Panc1 (cell line): ENCODE data around the gene TTC28. TPM values are rescaled to one million over a fixed set of nuclear protein-coding genes. Genes with fewer than 3 reads are reported as not detected.

Experiments
- ATAC-seq: fragments of 200-7000 bp; cut with Tn5 transposase; 2 replicates; pipeline ENCODE4 v1.9.1; 2020; ENCODE audit warnings: mild to moderate bottlenecking, moderate library complexity
- BruUV-seq: library from RNA; stranded (reverse); fragments of 400-500 nt; replicated peaks from 2 replicates; lab custom pipeline; 2021; lab: Mats Ljungman, UMichigan
- CTCF ChIA-PET: fragments of 300-600 bp; sonication (Branson Sonifier 250); formaldehyde crosslinking; loops from one replicate; lab custom pipeline; 2022; ENCODE audit warnings: antibody characterized with exemption; lab: Charles Lee
- POLR2A ChIA-PET: fragments of 300-600 bp; sonication (Branson Sonifier 250); formaldehyde crosslinking; loops from one replicate; lab custom pipeline; 2022; ENCODE audit warnings: antibody characterized with exemption; lab: Charles Lee
- DNase-seq: peaks from one replicate; pipeline ENCODE4 v3.0.0-alpha.2; 2010; ENCODE audit warnings: low read depth, low spot score
- H3K27ac ChIP-seq: 2 replicates; pipeline ENCODE4 v1.5.1; 2011; ENCODE audit warnings: mild to moderate bottlenecking, low read length, inconsistent platforms
- H3K27me3 ChIP-seq: fragments of 200-500 bp; sonication (Bioruptor generic); 2 replicates; pipeline ENCODE4 v1.6.0; 2014; ENCODE audit warnings: low read length, inconsistent platforms; ENCODE audit not compliant: control insufficient read depth, insufficient read depth
- H3K36me3 ChIP-seq: fragments of 200-500 bp; sonication (Bioruptor generic); 2 replicates; pipeline ENCODE4 v1.5.1; 2014; ENCODE audit warnings: inconsistent platforms, mild to moderate bottlenecking, low read length, moderate library complexity; ENCODE audit not compliant: control insufficient read depth, insufficient read depth
- H3K4me1 ChIP-seq: 2 replicates; pipeline ENCODE4 v1.5.1; 2011; ENCODE audit warnings: inconsistent platforms, mild to moderate bottlenecking, low read length, moderate library complexity; ENCODE audit not compliant: control insufficient read depth, insufficient read depth
- H3K4me3 ChIP-seq, 2 experiments: 2 replicates each; pipeline ENCODE4 v1.5.1; 2011 to 2012; ENCODE audit warnings: low read depth in 2 of 2, low read length in 2 of 2, mild to moderate bottlenecking in 2 of 2, inconsistent platforms in 1 of 2, moderate library complexity in 1 of 2
- H3K9me3 ChIP-seq: fragments of 200-500 bp; sonication (Bioruptor generic); 2 replicates; pipeline ENCODE4 v1.5.1; 2014; ENCODE audit warnings: low read depth, mild to moderate bottlenecking, inconsistent platforms, low read length, moderate library complexity; ENCODE audit not compliant: control insufficient read depth, insufficient read depth
- POLR2AphosphoS5 ChIP-seq: IDR thresholded peaks from 2 replicates; pipeline ENCODE4 v1.6.1; 2012; ENCODE audit warnings: mild to moderate bottlenecking, low read depth, low read length, moderate library complexity
- REST ChIP-seq, 2 experiments: IDR thresholded peaks; 2 replicates each; pipeline ENCODE4 v1.6.1; 2011 to 2012; ENCODE audit warnings: low read depth in 2 of 2, control low read depth in 1 of 2, low read length in 1 of 2, mild to moderate bottlenecking in 1 of 2, moderate library complexity in 1 of 2; ENCODE audit not compliant: insufficient read depth in 1 of 2
- SIN3A ChIP-seq: IDR thresholded peaks from 2 replicates; pipeline ENCODE4 v1.6.1; 2012; ENCODE audit warnings: low read depth, mild to moderate bottlenecking, low read length, moderate library complexity, borderline replicate concordance; ENCODE audit not compliant: insufficient read depth
- TCF7L2 ChIP-seq: IDR thresholded peaks from 2 replicates; pipeline ENCODE4 v1.6.1; 2011; ENCODE audit warnings: mild to moderate bottlenecking, low read depth, low read length, inconsistent platforms
- in situ Hi-C: cut with HindIII; loops from 2 replicates; pipeline ENCODE4 v1.10.0; 2016; ENCODE audit warnings: low sequenced_read_pairs, low pct_unique_long_range_greater_than_20kb
- intact Hi-C: fragments of 100-400 bp; cut with micrococcal nuclease; formaldehyde crosslinking; loops from one replicate; pipeline ENCODE4 v1.10.0; 2022; ENCODE audit not compliant: unreplicated experiment
- total RNA-seq: library from RNA; stranded (reverse); gene quantifications from one replicate; pipeline ENCODE4 v1.2.1, GENCODE V29; 2021; ENCODE audit not compliant: unreplicated experiment
- TF ChIP-seq, protein P1 (sequence below): fragments of 450-650 bp; IDR thresholded peaks from 2 replicates; pipeline ENCODE4 v1.5.1; 2017; ENCODE audit warnings: mild to moderate bottlenecking

Gene TTC28
- total RNA-seq, 1 experiment from 2014 or later = 24.8 TPM

GRCh38 chr22:28095316-28096095 is 584.1 kb downstream of the TTC28 start:
- no peak overlapping the region for H3K27ac ChIP-seq
- intact Hi-C loops (no loop called here), in situ Hi-C loops (no loop called here)
- no peaks in the 10 kb centered on the region for H3K9me3 ChIP-seq
- ChIA-PET CTCF (no interaction called here), POLR2A (no interaction called here)
- ATAC-seq = no peak
- no peak for DNase-seq
- H3K27me3 ChIP-seq = no peaks in the 10 kb centered on the region
- H3K36me3 ChIP-seq = no peaks in the 10 kb centered on the region
- no peak overlapping the region for H3K4me3 ChIP-seq
- no TSS peak for BruUV-seq
- H3K4me1 ChIP-seq = no peaks in the 10 kb centered on the region
- TF ChIP-seq TCF7L2 = no peak

DNA sequence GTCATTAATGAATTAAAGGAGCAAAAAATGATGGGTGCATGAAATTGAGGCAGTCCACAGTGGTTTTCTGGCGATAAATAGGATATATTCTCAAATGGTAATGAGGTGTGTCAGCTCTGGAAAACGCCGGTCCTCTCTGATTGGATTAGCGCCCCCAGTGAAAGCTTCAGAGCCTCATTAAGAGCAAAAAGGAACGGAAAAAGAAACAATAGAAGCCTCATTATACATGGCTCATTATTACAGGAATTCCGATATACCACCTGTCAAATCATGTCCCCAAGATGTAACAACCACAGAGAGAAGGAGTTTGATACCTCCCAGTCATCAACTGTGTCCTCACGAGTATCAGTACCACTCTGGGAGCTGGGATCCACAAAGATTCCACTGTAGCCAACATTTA is 584.9 kb downstream of the TTC28 start:
- TF ChIP-seq, protein P1, sequence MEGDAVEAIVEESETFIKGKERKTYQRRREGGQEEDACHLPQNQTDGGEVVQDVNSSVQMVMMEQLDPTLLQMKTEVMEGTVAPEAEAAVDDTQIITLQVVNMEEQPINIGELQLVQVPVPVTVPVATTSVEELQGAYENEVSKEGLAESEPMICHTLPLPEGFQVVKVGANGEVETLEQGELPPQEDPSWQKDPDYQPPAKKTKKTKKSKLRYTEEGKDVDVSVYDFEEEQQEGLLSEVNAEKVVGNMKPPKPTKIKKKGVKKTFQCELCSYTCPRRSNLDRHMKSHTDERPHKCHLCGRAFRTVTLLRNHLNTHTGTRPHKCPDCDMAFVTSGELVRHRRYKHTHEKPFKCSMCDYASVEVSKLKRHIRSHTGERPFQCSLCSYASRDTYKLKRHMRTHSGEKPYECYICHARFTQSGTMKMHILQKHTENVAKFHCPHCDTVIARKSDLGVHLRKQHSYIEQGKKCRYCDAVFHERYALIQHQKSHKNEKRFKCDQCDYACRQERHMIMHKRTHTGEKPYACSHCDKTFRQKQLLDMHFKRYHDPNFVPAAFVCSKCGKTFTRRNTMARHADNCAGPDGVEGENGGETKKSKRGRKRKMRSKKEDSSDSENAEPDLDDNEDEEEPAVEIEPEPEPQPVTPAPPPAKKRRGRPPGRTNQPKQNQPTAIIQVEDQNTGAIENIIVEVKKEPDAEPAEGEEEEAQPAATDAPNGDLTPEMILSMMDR = no peak
- TF ChIP-seq POLR2AphosphoS5 = no peak
- TF ChIP-seq TCF7L2 = no peak
- TF ChIP-seq REST (IDR thresholded peaks at IDR 0.05; ENCODE audit: insufficient read depth in 1 of 2, low read depth in 2 of 2, low read length in 1 of 2) = no peak
- TF ChIP-seq SIN3A = no peak
- Histone ChIP-seq H3K27ac (no peak overlapping the region), H3K4me3 (no peak overlapping the region), H3K4me1 (no peaks in the 10 kb centered on the region), H3K9me3 (no peaks in the 10 kb centered on the region), H3K36me3 (no peaks in the 10 kb centered on the region), H3K27me3 (no peaks in the 10 kb centered on the region)
- POLR2A ChIA-PET = no interaction called here
- intact Hi-C loops = no loop called here
- BruUV-seq = no TSS peak
- in situ Hi-C loops = no loop called here
- ATAC-seq (no peak), DNase-seq (no peak)
- CTCF ChIA-PET = no interaction called here

DNA sequence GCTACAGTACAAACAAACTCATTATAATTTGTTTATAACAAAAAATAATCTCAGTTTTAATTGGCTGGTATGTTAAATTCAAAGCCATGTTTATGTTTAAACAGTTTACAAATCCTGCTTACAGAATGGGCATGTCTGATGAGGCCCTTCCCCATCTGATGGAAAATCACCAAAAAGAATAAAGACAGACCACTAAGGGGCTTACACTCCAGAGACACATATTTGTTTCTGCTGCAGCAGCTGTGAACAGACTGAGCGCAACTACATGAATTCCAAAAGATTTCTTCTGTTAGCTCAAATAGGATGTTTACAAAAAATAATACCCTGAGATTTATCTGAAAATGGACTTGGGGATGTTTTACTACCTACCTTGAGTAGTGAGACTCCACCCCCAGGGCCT is 585.9 kb downstream of the TTC28 start:
- intact Hi-C loops (no loop called here), in situ Hi-C loops (no loop called here)
- CTCF ChIA-PET = no interaction called here
- no peak overlapping the region for H3K27ac ChIP-seq
- H3K4me3 ChIP-seq = no peak overlapping the region
- ATAC-seq (no peak), DNase-seq (no peak)
- H3K36me3 ChIP-seq = no peaks in the 10 kb centered on the region
- no peaks in the 10 kb centered on the region for H3K4me1 ChIP-seq
- no peaks in the 10 kb centered on the region for H3K9me3 ChIP-seq
- TF ChIP-seq TCF7L2 (no peak), REST (IDR thresholded peaks at IDR 0.05; ENCODE audit: insufficient read depth in 1 of 2, low read depth in 2 of 2, low read length in 1 of 2) (no peak), SIN3A (no peak), POLR2AphosphoS5 (no peak)
- TF ChIP-seq, protein P1 = no peak
- POLR2A ChIA-PET = no interaction called here
- H3K27me3 ChIP-seq = no peaks in the 10 kb centered on the region
- no TSS peak for BruUV-seq
